ENCODE results near the gene C16orf92. TPM values are rescaled to one million over a fixed set of nuclear protein-coding genes. Genes with fewer than 3 reads are reported as not detected.

The C16orf92 gene
- polyA plus RNA-seq, 1 donor from 2014 or later, result not detected

DNA sequence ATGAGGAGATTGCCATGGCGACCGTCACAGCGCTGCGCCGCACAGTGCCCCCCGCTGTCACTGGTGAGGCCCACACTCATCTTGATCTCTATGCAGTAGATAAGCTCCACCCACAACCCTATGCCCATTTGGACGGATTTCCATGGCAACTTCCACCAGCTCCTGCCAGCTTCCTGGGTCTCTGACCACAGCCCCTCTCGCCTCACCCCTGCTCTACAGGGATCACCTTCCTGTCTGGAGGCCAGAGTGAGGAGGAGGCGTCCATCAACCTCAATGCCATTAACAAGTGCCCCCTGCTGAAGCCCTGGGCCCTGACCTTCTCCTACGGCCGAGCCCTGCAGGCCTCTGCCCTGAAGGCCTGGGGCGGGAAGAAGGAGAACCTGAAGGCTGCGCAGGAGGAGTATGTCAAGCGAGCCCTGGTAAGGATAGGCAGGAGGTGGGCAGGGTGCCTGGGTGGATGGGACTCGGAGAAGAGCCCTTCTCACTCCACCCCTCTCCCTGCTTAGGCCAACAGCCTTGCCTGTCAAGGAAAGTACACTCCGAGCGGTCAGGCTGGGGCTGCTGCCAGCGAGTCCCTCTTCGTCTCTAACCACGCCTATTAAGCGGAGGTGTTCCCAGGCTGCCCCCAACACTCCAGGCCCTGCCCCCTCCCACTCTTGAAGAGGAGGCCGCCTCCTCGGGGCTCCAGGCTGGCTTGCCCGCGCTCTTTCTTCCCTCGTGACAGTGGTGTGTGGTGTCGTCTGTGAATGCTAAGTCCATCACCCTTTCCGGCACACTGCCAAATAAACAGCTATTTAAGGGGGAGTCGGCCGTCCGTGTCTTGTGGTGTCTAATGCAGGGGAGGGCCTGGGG, 46.8 kb downstream of the C16orf92 start:
- Histone ChIP-seq H3K36me3 (ENCODE audit: insufficient read depth, low read length) (no peaks in the 10 kb centered on the region), H3K9me3 (ENCODE audit: low read length) (no peaks in the 10 kb centered on the region), H3K27me3 (ENCODE audit: insufficient read depth, low read depth, low read length) (no peaks in the 10 kb centered on the region), H3K9ac (ENCODE audit: low read length) (no peak overlapping the region), H3K79me2 (replicated peaks; ENCODE audit: insufficient read depth, low read length) (peaks cover 11% of the 10 kb centered on the region), H4K20me1 (ENCODE audit: insufficient read depth) (no peaks in the 10 kb centered on the region), H3K4me3 (ENCODE audit: low read length) (no peak overlapping the region), H2AFZ (ENCODE audit: low read depth, low read length) (no peak overlapping the region), H3K4me2 (ENCODE audit: low read length) (no peak overlapping the region), H3K9me2 (ENCODE audit: insufficient read depth, low read length) (no peaks in the 10 kb centered on the region), H3F3A (ENCODE audit: insufficient read depth, low read length, poor library complexity, severe bottlenecking) (no peaks in the 10 kb centered on the region), H3K27ac (ENCODE audit: low read length) (no peak overlapping the region)
- TF ChIP-seq POLR2AphosphoS5 (IDR thresholded peaks at IDR 0.05), result no peak
- no peak for TF ChIP-seq EZH2 (IDR thresholded peaks at IDR 0.05; ENCODE audit: borderline replicate concordance, insufficient read depth, low read length, poor library complexity, severe bottlenecking)
- no peak for TF ChIP-seq MXI1 (conservative IDR thresholded peaks at IDR 0.05; ENCODE audit: poor library complexity, severe bottlenecking)
- TF ChIP-seq, protein P1, sequence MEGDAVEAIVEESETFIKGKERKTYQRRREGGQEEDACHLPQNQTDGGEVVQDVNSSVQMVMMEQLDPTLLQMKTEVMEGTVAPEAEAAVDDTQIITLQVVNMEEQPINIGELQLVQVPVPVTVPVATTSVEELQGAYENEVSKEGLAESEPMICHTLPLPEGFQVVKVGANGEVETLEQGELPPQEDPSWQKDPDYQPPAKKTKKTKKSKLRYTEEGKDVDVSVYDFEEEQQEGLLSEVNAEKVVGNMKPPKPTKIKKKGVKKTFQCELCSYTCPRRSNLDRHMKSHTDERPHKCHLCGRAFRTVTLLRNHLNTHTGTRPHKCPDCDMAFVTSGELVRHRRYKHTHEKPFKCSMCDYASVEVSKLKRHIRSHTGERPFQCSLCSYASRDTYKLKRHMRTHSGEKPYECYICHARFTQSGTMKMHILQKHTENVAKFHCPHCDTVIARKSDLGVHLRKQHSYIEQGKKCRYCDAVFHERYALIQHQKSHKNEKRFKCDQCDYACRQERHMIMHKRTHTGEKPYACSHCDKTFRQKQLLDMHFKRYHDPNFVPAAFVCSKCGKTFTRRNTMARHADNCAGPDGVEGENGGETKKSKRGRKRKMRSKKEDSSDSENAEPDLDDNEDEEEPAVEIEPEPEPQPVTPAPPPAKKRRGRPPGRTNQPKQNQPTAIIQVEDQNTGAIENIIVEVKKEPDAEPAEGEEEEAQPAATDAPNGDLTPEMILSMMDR (IDR thresholded peaks at IDR 0.05; ENCODE audit: poor library complexity, severe bottlenecking), result no peak
- TF ChIP-seq, protein P2, sequence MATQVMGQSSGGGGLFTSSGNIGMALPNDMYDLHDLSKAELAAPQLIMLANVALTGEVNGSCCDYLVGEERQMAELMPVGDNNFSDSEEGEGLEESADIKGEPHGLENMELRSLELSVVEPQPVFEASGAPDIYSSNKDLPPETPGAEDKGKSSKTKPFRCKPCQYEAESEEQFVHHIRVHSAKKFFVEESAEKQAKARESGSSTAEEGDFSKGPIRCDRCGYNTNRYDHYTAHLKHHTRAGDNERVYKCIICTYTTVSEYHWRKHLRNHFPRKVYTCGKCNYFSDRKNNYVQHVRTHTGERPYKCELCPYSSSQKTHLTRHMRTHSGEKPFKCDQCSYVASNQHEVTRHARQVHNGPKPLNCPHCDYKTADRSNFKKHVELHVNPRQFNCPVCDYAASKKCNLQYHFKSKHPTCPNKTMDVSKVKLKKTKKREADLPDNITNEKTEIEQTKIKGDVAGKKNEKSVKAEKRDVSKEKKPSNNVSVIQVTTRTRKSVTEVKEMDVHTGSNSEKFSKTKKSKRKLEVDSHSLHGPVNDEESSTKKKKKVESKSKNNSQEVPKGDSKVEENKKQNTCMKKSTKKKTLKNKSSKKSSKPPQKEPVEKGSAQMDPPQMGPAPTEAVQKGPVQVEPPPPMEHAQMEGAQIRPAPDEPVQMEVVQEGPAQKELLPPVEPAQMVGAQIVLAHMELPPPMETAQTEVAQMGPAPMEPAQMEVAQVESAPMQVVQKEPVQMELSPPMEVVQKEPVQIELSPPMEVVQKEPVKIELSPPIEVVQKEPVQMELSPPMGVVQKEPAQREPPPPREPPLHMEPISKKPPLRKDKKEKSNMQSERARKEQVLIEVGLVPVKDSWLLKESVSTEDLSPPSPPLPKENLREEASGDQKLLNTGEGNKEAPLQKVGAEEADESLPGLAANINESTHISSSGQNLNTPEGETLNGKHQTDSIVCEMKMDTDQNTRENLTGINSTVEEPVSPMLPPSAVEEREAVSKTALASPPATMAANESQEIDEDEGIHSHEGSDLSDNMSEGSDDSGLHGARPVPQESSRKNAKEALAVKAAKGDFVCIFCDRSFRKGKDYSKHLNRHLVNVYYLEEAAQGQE (IDR thresholded peaks at IDR 0.05; ENCODE audit: borderline replicate concordance), result no peak
- no peak for TF ChIP-seq SMC3 (conservative IDR thresholded peaks at IDR 0.05; ENCODE audit: poor library complexity)
- no peak for TF ChIP-seq RAD21 (conservative IDR thresholded peaks at IDR 0.05)
- no peak for TF ChIP-seq EP300 (conservative IDR thresholded peaks at IDR 0.05; ENCODE audit: poor library complexity, severe bottlenecking)
- no peak for TF ChIP-seq TAF1 (IDR thresholded peaks at IDR 0.05; ENCODE audit: low read depth)

DNA sequence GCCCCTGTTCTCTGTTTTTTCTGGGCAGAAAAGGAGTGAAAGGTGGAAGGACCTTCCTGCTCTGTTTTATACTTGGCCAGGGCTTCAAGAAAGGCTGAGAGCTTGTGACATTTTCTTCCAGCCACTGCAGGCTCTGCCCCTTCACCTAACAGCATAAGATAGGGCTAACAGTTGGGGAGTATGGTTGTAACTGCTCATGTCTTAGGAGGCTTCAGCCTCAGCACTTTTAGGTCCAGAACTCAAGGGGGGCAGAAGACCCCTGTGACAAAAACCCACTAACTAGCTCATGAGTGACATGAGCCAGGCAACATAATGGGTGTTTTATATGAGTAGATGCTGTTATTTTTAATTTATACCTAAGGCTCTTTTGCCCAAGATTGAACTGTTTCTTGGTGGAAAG, 47.5 kb downstream of the C16orf92 start:
- TF ChIP-seq EZH2 (IDR thresholded peaks at IDR 0.05; ENCODE audit: borderline replicate concordance, insufficient read depth, low read length, poor library complexity, severe bottlenecking) (no peak), RAD21 (conservative IDR thresholded peaks at IDR 0.05) (no peak), SMC3 (conservative IDR thresholded peaks at IDR 0.05; ENCODE audit: poor library complexity) (no peak), MXI1 (conservative IDR thresholded peaks at IDR 0.05; ENCODE audit: poor library complexity, severe bottlenecking) (no peak), TAF1 (IDR thresholded peaks at IDR 0.05; ENCODE audit: low read depth) (no peak), EP300 (conservative IDR thresholded peaks at IDR 0.05; ENCODE audit: poor library complexity, severe bottlenecking) (no peak), POLR2AphosphoS5 (IDR thresholded peaks at IDR 0.05) (no peak)
- TF ChIP-seq, protein P2 (IDR thresholded peaks at IDR 0.05; ENCODE audit: borderline replicate concordance), result no peak
- TF ChIP-seq, protein P1 (IDR thresholded peaks at IDR 0.05; ENCODE audit: poor library complexity, severe bottlenecking), result no peak
- no peaks in the 10 kb centered on the region for H3K9me2 ChIP-seq (ENCODE audit: insufficient read depth, low read length)
- no peaks in the 10 kb centered on the region for H3K27me3 ChIP-seq (ENCODE audit: insufficient read depth, low read depth, low read length)
- no peaks in the 10 kb centered on the region for H3K9me3 ChIP-seq (ENCODE audit: low read length)
- H2AFZ ChIP-seq (ENCODE audit: low read depth, low read length), result no peak overlapping the region
- H3K36me3 ChIP-seq (ENCODE audit: insufficient read depth, low read length), result no peaks in the 10 kb centered on the region
- H3K4me2 ChIP-seq (ENCODE audit: low read length), result no peak overlapping the region
- H3K4me3 ChIP-seq (ENCODE audit: low read length), result no peak overlapping the region
- no peaks in the 10 kb centered on the region for H3F3A ChIP-seq (ENCODE audit: insufficient read depth, low read length, poor library complexity, severe bottlenecking)
- peaks cover 11% of the 10 kb centered on the region for H3K79me2 ChIP-seq (replicated peaks; ENCODE audit: insufficient read depth, low read length)
- H3K27ac ChIP-seq (ENCODE audit: low read length), result no peak overlapping the region
- H3K9ac ChIP-seq (ENCODE audit: low read length), result no peak overlapping the region
- no peaks in the 10 kb centered on the region for H4K20me1 ChIP-seq (ENCODE audit: insufficient read depth)
